ENCODE measurements around the gene STAT4.

Gene STAT4

GRCh38 chr2:191183516-191183915 is 32.7 kb upstream of the STAT4 start:
- Histone ChIP-seq H3K9me3 (ENCODE audit: low read length) (no peaks in the 10 kb centered on the region), H3K4me1 (ENCODE audit: insufficient read depth, low read length) (no peaks in the 10 kb centered on the region), H3K27me3 (ENCODE audit: insufficient read depth, low read length) (no peaks in the 10 kb centered on the region), H3K4me3 (ENCODE audit: low read length) (no peak overlapping the region), H3K36me3 (ENCODE audit: insufficient read depth, low read length) (no peaks in the 10 kb centered on the region), H2AFZ (ENCODE audit: low read depth, low read length) (no peak overlapping the region)

GRCh38 chr2:191183081-191183480 is 32.3 kb upstream of the STAT4 start:
- H3K36me3 ChIP-seq (ENCODE audit: insufficient read depth, low read length): no peaks in the 10 kb centered on the region
- no peak overlapping the region for H3K4me3 ChIP-seq (ENCODE audit: low read length)
- H2AFZ ChIP-seq (ENCODE audit: low read depth, low read length): no peak overlapping the region
- H3K9me3 ChIP-seq (ENCODE audit: low read length): no peaks in the 10 kb centered on the region
- no peaks in the 10 kb centered on the region for H3K27me3 ChIP-seq (ENCODE audit: insufficient read depth, low read length)
- H3K4me1 ChIP-seq (ENCODE audit: insufficient read depth, low read length): no peaks in the 10 kb centered on the region

GRCh38 chr2:191180713-191181112 is 29.9 kb upstream of the STAT4 start:
- Histone ChIP-seq H2AFZ (ENCODE audit: low read depth, low read length) (no peak overlapping the region), H3K9me3 (ENCODE audit: low read length) (no peaks in the 10 kb centered on the region), H3K27me3 (ENCODE audit: insufficient read depth, low read length) (no peaks in the 10 kb centered on the region)

GRCh38 chr2:191180276-191180675 is 29.5 kb upstream of the STAT4 start:
- no peaks in the 10 kb centered on the region for H3K4me1 ChIP-seq (ENCODE audit: insufficient read depth, low read length)
- H2AFZ ChIP-seq (ENCODE audit: low read depth, low read length): no peak overlapping the region
- H3K27me3 ChIP-seq (ENCODE audit: insufficient read depth, low read length): no peaks in the 10 kb centered on the region
- H3K36me3 ChIP-seq (ENCODE audit: insufficient read depth, low read length): no peaks in the 10 kb centered on the region
- no peaks in the 10 kb centered on the region for H3K9me3 ChIP-seq (ENCODE audit: low read length)
- H3K4me3 ChIP-seq (ENCODE audit: low read length): no peak overlapping the region

More at GRCh38 chr2:191180713-191181112, 29.9 kb upstream of the STAT4 start:
- Histone ChIP-seq H3K4me1 (ENCODE audit: insufficient read depth, low read length) (no peaks in the 10 kb centered on the region), H3K36me3 (ENCODE audit: insufficient read depth, low read length) (no peaks in the 10 kb centered on the region), H3K4me3 (ENCODE audit: low read length) (no peak overlapping the region)

- H3K36me3 ChIP-seq (ENCODE audit: insufficient read depth, low read length): no peaks in the 10 kb centered on the region
- no peak overlapping the region for H2AFZ ChIP-seq (ENCODE audit: low read depth, low read length)
These were observed 28.2 kb upstream of the STAT4 start for GRCh38 chr2:191178806-191179514.

GRCh38 chr2:191177751-191178736 is 27.2 kb upstream of the STAT4 start:
- no peak overlapping the region for H2AFZ ChIP-seq (ENCODE audit: low read depth, low read length)
- H3K27me3 ChIP-seq (ENCODE audit: insufficient read depth, low read length): no peaks in the 10 kb centered on the region
- H3K9me3 ChIP-seq (ENCODE audit: low read length): no peaks in the 10 kb centered on the region
- no peak overlapping the region for H3K4me3 ChIP-seq (ENCODE audit: low read length)
- no peaks in the 10 kb centered on the region for H3K36me3 ChIP-seq (ENCODE audit: insufficient read depth, low read length)
- peaks cover 9% of the 10 kb centered on the region for H3K4me1 ChIP-seq (ENCODE audit: insufficient read depth, low read length)

More at GRCh38 chr2:191178806-191179514, 28.2 kb upstream of the STAT4 start:
- peaks cover 9% of the 10 kb centered on the region for H3K4me1 ChIP-seq (ENCODE audit: insufficient read depth, low read length)
- no peaks in the 10 kb centered on the region for H3K27me3 ChIP-seq (ENCODE audit: insufficient read depth, low read length)
- H3K9me3 ChIP-seq (ENCODE audit: low read length): no peaks in the 10 kb centered on the region
- no peak overlapping the region for H3K4me3 ChIP-seq (ENCODE audit: low read length)

- no peaks in the 10 kb centered on the region for H3K9me3 ChIP-seq (ENCODE audit: low read length)
- no peak overlapping the region for H2AFZ ChIP-seq (ENCODE audit: low read depth, low read length)
- no peaks in the 10 kb centered on the region for H3K36me3 ChIP-seq (ENCODE audit: insufficient read depth, low read length)
- H3K4me3 ChIP-seq (ENCODE audit: low read length): no peak overlapping the region
- H3K4me1 ChIP-seq (ENCODE audit: insufficient read depth, low read length): peaks cover 18% of the 10 kb centered on the region
- no peaks in the 10 kb centered on the region for H3K27me3 ChIP-seq (ENCODE audit: insufficient read depth, low read length)
These were observed 26.1 kb upstream of the STAT4 start for GRCh38 chr2:191176801-191177438.

GRCh38 chr2:191176305-191176704 is 25.5 kb upstream of the STAT4 start:
- no peak overlapping the region for H2AFZ ChIP-seq (ENCODE audit: low read depth, low read length)

GRCh38 chr2:191174442-191174841 is 23.6 kb upstream of the STAT4 start:
- Histone ChIP-seq H3K27me3 (ENCODE audit: insufficient read depth, low read length) (no peaks in the 10 kb centered on the region), H3K9me3 (ENCODE audit: low read length) (no peaks in the 10 kb centered on the region), H2AFZ (ENCODE audit: low read depth, low read length) (no peak overlapping the region), H3K4me1 (ENCODE audit: insufficient read depth, low read length) (peaks cover 28% of the 10 kb centered on the region), H3K4me3 (ENCODE audit: low read length) (no peak overlapping the region), H3K36me3 (ENCODE audit: insufficient read depth, low read length) (no peaks in the 10 kb centered on the region)

More at GRCh38 chr2:191176305-191176704, 25.5 kb upstream of the STAT4 start:
- Histone ChIP-seq H3K4me1 (ENCODE audit: insufficient read depth, low read length) (peaks cover 25% of the 10 kb centered on the region), H3K27me3 (ENCODE audit: insufficient read depth, low read length) (no peaks in the 10 kb centered on the region), H3K36me3 (ENCODE audit: insufficient read depth, low read length) (no peaks in the 10 kb centered on the region), H3K4me3 (ENCODE audit: low read length) (no peak overlapping the region), H3K9me3 (ENCODE audit: low read length) (no peaks in the 10 kb centered on the region)

GRCh38 chr2:191173206-191173605 is 22.4 kb upstream of the STAT4 start:
- peaks cover 28% of the 10 kb centered on the region for H3K4me1 ChIP-seq (ENCODE audit: insufficient read depth, low read length)
- no peaks in the 10 kb centered on the region for H3K9me3 ChIP-seq (ENCODE audit: low read length)
- H3K4me3 ChIP-seq (ENCODE audit: low read length): no peak overlapping the region
- no peak overlapping the region for H2AFZ ChIP-seq (ENCODE audit: low read depth, low read length)
- no peaks in the 10 kb centered on the region for H3K36me3 ChIP-seq (ENCODE audit: insufficient read depth, low read length)
- H3K27me3 ChIP-seq (ENCODE audit: insufficient read depth, low read length): no peaks in the 10 kb centered on the region

GRCh38 chr2:191171708-191172355 is 21.0 kb upstream of the STAT4 start:
- no peaks in the 10 kb centered on the region for H3K27me3 ChIP-seq (ENCODE audit: insufficient read depth, low read length)
- H3K36me3 ChIP-seq (ENCODE audit: insufficient read depth, low read length): no peaks in the 10 kb centered on the region
- H3K4me3 ChIP-seq (ENCODE audit: low read length): no peak overlapping the region
- H3K9me3 ChIP-seq (ENCODE audit: low read length): no peaks in the 10 kb centered on the region
- H3K4me1 ChIP-seq (ENCODE audit: insufficient read depth, low read length): peaks cover 28% of the 10 kb centered on the region
- no peak overlapping the region for H2AFZ ChIP-seq (ENCODE audit: low read depth, low read length)

- no peak overlapping the region for H2AFZ ChIP-seq (ENCODE audit: low read depth, low read length)
- H3K36me3 ChIP-seq (ENCODE audit: insufficient read depth, low read length): no peaks in the 10 kb centered on the region
- H3K4me1 ChIP-seq (ENCODE audit: insufficient read depth, low read length): peaks cover 28% of the 10 kb centered on the region
- H3K4me3 ChIP-seq (ENCODE audit: low read length): no peak overlapping the region
- H3K9me3 ChIP-seq (ENCODE audit: low read length): no peaks in the 10 kb centered on the region
- no peaks in the 10 kb centered on the region for H3K27me3 ChIP-seq (ENCODE audit: insufficient read depth, low read length)
These were observed 20.5 kb upstream of the STAT4 start for GRCh38 chr2:191171286-191171685.
